ENCODE data around the gene FBXO41.

DNA sequence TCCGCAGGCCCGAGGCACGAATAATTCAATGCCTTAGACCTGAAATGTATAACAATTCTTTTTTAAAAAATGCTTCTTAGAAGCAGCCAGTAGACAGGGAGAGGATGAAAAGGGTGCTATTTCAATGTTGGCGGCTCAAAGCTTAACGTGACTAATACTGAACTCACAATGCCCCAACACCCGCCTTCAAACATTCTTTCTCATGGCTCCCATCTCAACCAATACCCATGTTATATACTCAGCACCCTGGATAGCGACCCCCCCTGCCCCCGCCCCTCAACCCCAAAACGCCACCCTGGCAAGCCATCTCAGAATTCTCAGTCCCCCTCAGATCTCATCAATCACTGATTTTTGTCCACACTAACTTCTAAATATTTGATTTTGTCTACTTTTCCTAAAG is 4.4 kb downstream of the FBXO41 start:
- TF ChIP-seq, protein P1, sequence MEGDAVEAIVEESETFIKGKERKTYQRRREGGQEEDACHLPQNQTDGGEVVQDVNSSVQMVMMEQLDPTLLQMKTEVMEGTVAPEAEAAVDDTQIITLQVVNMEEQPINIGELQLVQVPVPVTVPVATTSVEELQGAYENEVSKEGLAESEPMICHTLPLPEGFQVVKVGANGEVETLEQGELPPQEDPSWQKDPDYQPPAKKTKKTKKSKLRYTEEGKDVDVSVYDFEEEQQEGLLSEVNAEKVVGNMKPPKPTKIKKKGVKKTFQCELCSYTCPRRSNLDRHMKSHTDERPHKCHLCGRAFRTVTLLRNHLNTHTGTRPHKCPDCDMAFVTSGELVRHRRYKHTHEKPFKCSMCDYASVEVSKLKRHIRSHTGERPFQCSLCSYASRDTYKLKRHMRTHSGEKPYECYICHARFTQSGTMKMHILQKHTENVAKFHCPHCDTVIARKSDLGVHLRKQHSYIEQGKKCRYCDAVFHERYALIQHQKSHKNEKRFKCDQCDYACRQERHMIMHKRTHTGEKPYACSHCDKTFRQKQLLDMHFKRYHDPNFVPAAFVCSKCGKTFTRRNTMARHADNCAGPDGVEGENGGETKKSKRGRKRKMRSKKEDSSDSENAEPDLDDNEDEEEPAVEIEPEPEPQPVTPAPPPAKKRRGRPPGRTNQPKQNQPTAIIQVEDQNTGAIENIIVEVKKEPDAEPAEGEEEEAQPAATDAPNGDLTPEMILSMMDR (IDR thresholded peaks at IDR 0.05), result no peak
- TF ChIP-seq POLR2A (IDR thresholded peaks at IDR 0.05), result no peak
